Thyroid gland (tissue), 4 donors: ENCODE data around the gene BCR.

ENCODE experiments used
- POLR2A ChIP-seq, 2 donors: fragments of 450-650 bp; IDR thresholded peaks; one replicate each; pipeline ENCODE4 v1.6.1; 2017; ENCODE audit warnings: antibody characterized with exemption in 2 of 2, mild to moderate bottlenecking in 2 of 2, moderate library complexity in 1 of 2
- TF ChIP-seq, protein P1 (sequence below), 6 experiments: fragments of 200-600 bp in 3 of 6; fragments of 450-650 bp in 3 of 6; sonication (generic) in 3 of 6; IDR thresholded peaks; one replicate each; pipeline ENCODE4 v1.5.1; 2016 to 2019; ENCODE audit warnings: antibody characterized with exemption in 6 of 6, mild to moderate bottlenecking in 2 of 6, inconsistent platforms in 1 of 6, moderate library complexity in 1 of 6

DNA sequence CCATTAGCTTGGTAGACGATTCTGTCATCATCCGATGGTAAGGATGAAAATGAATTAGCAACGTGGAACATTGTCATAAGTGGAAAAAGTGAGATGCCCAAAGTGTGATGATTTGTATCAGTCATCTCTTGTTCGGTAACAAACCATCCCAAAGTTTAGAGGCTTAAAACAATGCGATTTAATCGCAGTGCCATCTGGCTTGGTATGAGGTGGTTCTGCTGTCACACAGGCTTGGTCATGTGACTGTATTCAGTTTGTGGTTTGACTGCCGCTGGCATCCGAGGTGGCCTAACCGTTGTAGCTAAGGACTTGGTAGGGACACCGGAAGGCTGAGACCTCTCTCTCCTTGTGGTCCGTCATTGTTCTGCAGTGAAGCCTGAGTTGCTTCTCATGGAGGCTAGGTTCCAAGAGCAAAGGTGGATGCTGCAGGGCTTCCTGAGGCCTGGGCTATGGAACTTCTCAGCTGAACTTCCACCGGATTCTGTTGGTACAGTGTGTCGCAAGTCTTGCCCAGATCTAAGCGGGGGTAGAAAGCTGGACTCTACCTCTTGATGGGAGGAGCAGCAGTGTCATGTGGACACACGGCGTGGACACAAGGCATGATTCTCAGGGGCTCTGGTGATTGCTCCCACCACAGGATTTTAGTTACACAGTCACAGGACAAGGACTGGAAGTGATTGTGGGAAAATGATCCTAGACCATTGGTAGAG lies 36.3 kb downstream of the BCR start:
- no peak for TF ChIP-seq POLR2A (IDR thresholded peaks at IDR 0.05)
- TF ChIP-seq, protein P1, sequence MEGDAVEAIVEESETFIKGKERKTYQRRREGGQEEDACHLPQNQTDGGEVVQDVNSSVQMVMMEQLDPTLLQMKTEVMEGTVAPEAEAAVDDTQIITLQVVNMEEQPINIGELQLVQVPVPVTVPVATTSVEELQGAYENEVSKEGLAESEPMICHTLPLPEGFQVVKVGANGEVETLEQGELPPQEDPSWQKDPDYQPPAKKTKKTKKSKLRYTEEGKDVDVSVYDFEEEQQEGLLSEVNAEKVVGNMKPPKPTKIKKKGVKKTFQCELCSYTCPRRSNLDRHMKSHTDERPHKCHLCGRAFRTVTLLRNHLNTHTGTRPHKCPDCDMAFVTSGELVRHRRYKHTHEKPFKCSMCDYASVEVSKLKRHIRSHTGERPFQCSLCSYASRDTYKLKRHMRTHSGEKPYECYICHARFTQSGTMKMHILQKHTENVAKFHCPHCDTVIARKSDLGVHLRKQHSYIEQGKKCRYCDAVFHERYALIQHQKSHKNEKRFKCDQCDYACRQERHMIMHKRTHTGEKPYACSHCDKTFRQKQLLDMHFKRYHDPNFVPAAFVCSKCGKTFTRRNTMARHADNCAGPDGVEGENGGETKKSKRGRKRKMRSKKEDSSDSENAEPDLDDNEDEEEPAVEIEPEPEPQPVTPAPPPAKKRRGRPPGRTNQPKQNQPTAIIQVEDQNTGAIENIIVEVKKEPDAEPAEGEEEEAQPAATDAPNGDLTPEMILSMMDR (IDR thresholded peaks at IDR 0.05): no peak
